Sigmoid colon (tissue), 7 donors: Measurements from ENCODE around the gene KRT83. TPM values are rescaled to one million over a fixed set of nuclear protein-coding genes. Genes with fewer than 3 reads are reported as not detected.

Source experiments
- DNase-seq: peaks from one replicate; pipeline ENCODE4 v3.0.0-alpha.2; 2019
- H3K27ac ChIP-seq, 4 donors: fragments of 200-600 bp; sonication (generic); one replicate each; pipeline ENCODE4 v1.5.1; 2016 to 2019; ENCODE audit warnings: mild to moderate bottlenecking in 1 of 4
- H3K27me3 ChIP-seq, 3 donors: fragments of 200-600 bp; sonication (generic); one replicate each; pipeline ENCODE4 v1.5.1; 2019; ENCODE audit warnings: mild to moderate bottlenecking in 1 of 3
- H3K36me3 ChIP-seq, 4 donors: fragments of 200-600 bp; sonication (generic); one replicate each; pipeline ENCODE4 v1.5.1; 2016 to 2019
- H3K4me1 ChIP-seq, 4 donors: fragments of 200-600 bp; sonication (generic); one replicate each; pipeline ENCODE4 v1.5.1; 2017 to 2019
- H3K4me3 ChIP-seq, 4 donors: fragments of 200-600 bp; sonication (generic); one replicate each; pipeline ENCODE4 v1.5.1; 2017 to 2019; ENCODE audit warnings: mild to moderate bottlenecking in 2 of 4, moderate library complexity in 1 of 4
- H3K9me3 ChIP-seq, 4 donors: fragments of 200-600 bp in 3 of 4; sonication (generic) in 3 of 4; one replicate each; pipeline versions ENCODE4 v1.5.1 to v1.6.1; 2013 to 2019
- CTCF ChIP-seq, 4 experiments: fragments of 450-650 bp in 3 of 4; fragments of 200-600 bp in 1 of 4; IDR thresholded peaks; one replicate each; pipeline ENCODE4 v1.5.1; 2016 to 2019; ENCODE audit warnings: antibody characterized with exemption in 4 of 4, mild to moderate bottlenecking in 3 of 4, moderate library complexity in 2 of 4
- EP300 ChIP-seq, 4 donors: sonication (generic); formaldehyde crosslinking; IDR thresholded peaks; one replicate each; pipeline ENCODE4 v1.6.1; 2017; ENCODE audit warnings: antibody characterized with exemption in 4 of 4
- POLR2A ChIP-seq, 2 donors: fragments of 450-650 bp; IDR thresholded peaks; one replicate each; pipeline ENCODE4 v1.6.1; 2016; ENCODE audit warnings: antibody characterized with exemption in 2 of 2, mild to moderate bottlenecking in 2 of 2, moderate library complexity in 2 of 2
- POLR2AphosphoS5 ChIP-seq, 4 donors: sonication (generic); formaldehyde crosslinking; IDR thresholded peaks; one replicate each; pipeline ENCODE4 v1.6.1; 2017; ENCODE audit warnings: antibody characterized with exemption in 4 of 4
- WGBS, 2 donors: extraction: QIAGEN DNeasy Blood & Tissue Kit; methylation state at CpG; one replicate each; pipeline ENCODE4 v1.1.7; 2013; 5-methylcytosine and 5-hydroxymethylcytosine counted together
- intact Hi-C: fragments of 100-400 bp; cut with DNase I; formaldehyde crosslinking; loops from one replicate; pipeline ENCODE4 v1.15.1; 2023
- polyA plus RNA-seq, 3 donors: library from polyadenylated mRNA; stranded (reverse); fragments of 200-250 nt; gene quantifications; one replicate each; pipeline ENCODE4 v1.2.3, GENCODE V29; 2013
- total RNA-seq, 4 donors: library from RNA; depleted of rRNA; stranded (reverse); fragments of >200 nt; gene quantifications; one replicate each; pipeline ENCODE4 v1.1.0, GENCODE V29; 2016
- donor health status: healthy with polysubstance abuse.
- donor health status: Bipolar disorder and iron deficiency.
- donor health status: healthy.

Gene KRT83
- total and polyA plus RNA-seq, 7 donors: not detected

GRCh38 chr12:52358575-52359350 is 37.6 kb upstream of the KRT83 start:
- Histone ChIP-seq H3K4me3 (no peak overlapping the region), H3K36me3 (no peaks in the 10 kb centered on the region), H3K9me3 (no peaks in the 10 kb centered on the region), H3K27ac (no peak overlapping the region), H3K27me3 (no peaks in the 10 kb centered on the region), H3K4me1 (no peaks in the 10 kb centered on the region)
- no peak for DNase-seq
- no peak for TF ChIP-seq POLR2A (IDR thresholded peaks at IDR 0.05)
- TF ChIP-seq EP300 (IDR thresholded peaks at IDR 0.05): no peak
- TF ChIP-seq CTCF (IDR thresholded peaks at IDR 0.05): no peak
- TF ChIP-seq POLR2AphosphoS5 (IDR thresholded peaks at IDR 0.05): no peak
- 63 to 74% methylated on average over 5 of the region's 5 CpGs for WGBS, 2 donors
- intact Hi-C loops: no loop called here

- Histone ChIP-seq H3K36me3 (no peaks in the 10 kb centered on the region), H3K27ac (no peak overlapping the region), H3K4me3 (no peak overlapping the region), H3K4me1 (no peaks in the 10 kb centered on the region), H3K9me3 (no peaks in the 10 kb centered on the region), H3K27me3 (no peaks in the 10 kb centered on the region)
- TF ChIP-seq POLR2AphosphoS5 (IDR thresholded peaks at IDR 0.05): no peak
- no peak for TF ChIP-seq POLR2A (IDR thresholded peaks at IDR 0.05)
- no peak for TF ChIP-seq EP300 (IDR thresholded peaks at IDR 0.05)
- no peak for TF ChIP-seq CTCF (IDR thresholded peaks at IDR 0.05)
- 88 to 93% methylated on average over 20 of the region's 20 CpGs for WGBS, 2 donors
- intact Hi-C loops: no loop called here
- DNase-seq: no peak
Measured at GRCh38 chr12:52356762-52357580, 35.8 kb upstream of the KRT83 start.

- WGBS, 2 donors: 92 to 95% methylated on average over 56 of the region's 56 CpGs
- Histone ChIP-seq H3K27ac (no peak overlapping the region), H3K4me1 (peaks cover 0 to 3% (median 0%) of the 10 kb centered on the region in 4 donors), H3K4me3 (no peak overlapping the region), H3K36me3 (no peaks in the 10 kb centered on the region), H3K9me3 (no peaks in the 10 kb centered on the region), H3K27me3 (no peaks in the 10 kb centered on the region)
- no peak for DNase-seq
- no peak for TF ChIP-seq CTCF (IDR thresholded peaks at IDR 0.05)
- TF ChIP-seq EP300 (IDR thresholded peaks at IDR 0.05): no peak
- TF ChIP-seq POLR2AphosphoS5 (IDR thresholded peaks at IDR 0.05): no peak
- no peak for TF ChIP-seq POLR2A (IDR thresholded peaks at IDR 0.05)
- intact Hi-C loops: no loop called here
Measured at GRCh38 chr12:52356031-52356761, 35.0 kb upstream of the KRT83 start.

GRCh38 chr12:52355176-52355575 is 34.0 kb upstream of the KRT83 start:
- no peak overlapping the region for H3K4me3 ChIP-seq
- H3K4me1 ChIP-seq: peaks cover 0 to 3% (median 0%) of the 10 kb centered on the region in 4 donors
- WGBS, 2 donors: 93 to 96% methylated on average over 8 of the region's 8 CpGs
- no peak for DNase-seq
- intact Hi-C loops: no loop called here
- H3K27ac ChIP-seq: no peak overlapping the region
- H3K27me3 ChIP-seq: no peaks in the 10 kb centered on the region
- no peaks in the 10 kb centered on the region for H3K36me3 ChIP-seq
- H3K9me3 ChIP-seq: no peaks in the 10 kb centered on the region
- TF ChIP-seq EP300 (IDR thresholded peaks at IDR 0.05) (no peak), POLR2AphosphoS5 (IDR thresholded peaks at IDR 0.05) (no peak), CTCF (IDR thresholded peaks at IDR 0.05) (no peak), POLR2A (IDR thresholded peaks at IDR 0.05) (no peak)
